H9 (cell line): ENCODE measurements around the gene ADORA1. TPM values are rescaled to one million over a fixed set of nuclear protein-coding genes. Genes with fewer than 3 reads are reported as not detected.

Experiments
- DNase-seq: peaks from one replicate; pipeline ENCODE4 v3.0.0-alpha.2; 2017
- H2AFZ ChIP-seq: one replicate; pipeline ENCODE4 v1.6.1; 2013; ENCODE audit warnings: mild to moderate bottlenecking, low read length, control low read depth, moderate library complexity
- H2AK5ac ChIP-seq: 2 replicates; pipeline ENCODE4 v1.6.1; 2013; ENCODE audit warnings: low read length, control low read depth, mixed read lengths; ENCODE audit not compliant: insufficient read length
- H2BK120ac ChIP-seq: one replicate; pipeline ENCODE4 v1.6.1; 2013; ENCODE audit warnings: low read depth, mild to moderate bottlenecking, low read length, control low read depth, inconsistent platforms; ENCODE audit not compliant: poor library complexity, severe bottlenecking
- H2BK12ac ChIP-seq: 2 replicates; pipeline ENCODE4 v1.6.1; 2013; ENCODE audit warnings: low read length, control low read depth, mixed read lengths, low read depth; ENCODE audit not compliant: insufficient read length
- H2BK15ac ChIP-seq: 2 replicates; pipeline ENCODE4 v1.6.1; 2013; ENCODE audit warnings: low read depth, low read length, control low read depth
- H2BK20ac ChIP-seq: one replicate; pipeline ENCODE4 v1.6.1; 2013; ENCODE audit warnings: low read depth, mild to moderate bottlenecking, low read length, control low read depth, inconsistent platforms; ENCODE audit not compliant: poor library complexity, severe bottlenecking
- H2BK5ac ChIP-seq: 2 replicates; pipeline ENCODE4 v1.6.1; 2013; ENCODE audit warnings: low read length, control low read depth, mixed read lengths; ENCODE audit not compliant: insufficient read length
- H3K14ac ChIP-seq: 2 replicates; pipeline ENCODE4 v1.6.1; 2013; ENCODE audit warnings: low read length, control low read depth; ENCODE audit not compliant: insufficient read depth
- H3K18ac ChIP-seq: 2 replicates; pipeline ENCODE4 v1.6.1; 2013; ENCODE audit warnings: low read depth, mild to moderate bottlenecking, mixed read lengths, low read length, control low read depth; ENCODE audit not compliant: insufficient read length
- H3K23ac ChIP-seq: 2 replicates; pipeline ENCODE4 v1.6.1; 2013; ENCODE audit warnings: low read length, control low read depth, mixed read lengths, low read depth; ENCODE audit not compliant: insufficient read length
- H3K23me2 ChIP-seq: 2 replicates; pipeline ENCODE4 v1.6.1; 2013; ENCODE audit warnings: low read depth, mild to moderate bottlenecking, mixed read lengths, low read length, control low read depth; ENCODE audit not compliant: insufficient read length, poor library complexity, severe bottlenecking
- H3K27ac ChIP-seq: 2 replicates; pipeline ENCODE4 v1.5.1; 2013; ENCODE audit warnings: low read length, control low read depth, mixed read lengths, low read depth; ENCODE audit not compliant: insufficient read length
- H3K27me3 ChIP-seq: 2 replicates; pipeline ENCODE4 v1.6.1; 2013; ENCODE audit warnings: low read length, control low read depth, inconsistent platforms; ENCODE audit not compliant: insufficient read depth
- H3K4ac ChIP-seq: 2 replicates; pipeline ENCODE4 v1.6.1; 2013; ENCODE audit warnings: low read depth, mild to moderate bottlenecking, control low read depth, inconsistent platforms, low read length, moderate library complexity
- H3K4me1 ChIP-seq: 2 replicates; pipeline ENCODE4 v1.6.1; 2013; ENCODE audit warnings: low read length, control low read depth, inconsistent platforms; ENCODE audit not compliant: insufficient read depth
- H3K4me2 ChIP-seq: 2 replicates; pipeline ENCODE4 v1.6.1; 2013; ENCODE audit warnings: low read length, control low read depth, mixed read lengths; ENCODE audit not compliant: insufficient read length, insufficient read depth
- H3K56ac ChIP-seq: 2 replicates; pipeline ENCODE4 v1.6.1; 2013; ENCODE audit warnings: low read depth, mild to moderate bottlenecking, mixed read lengths, low read length, control low read depth; ENCODE audit not compliant: insufficient read length
- H3K79me1 ChIP-seq: 2 replicates; pipeline ENCODE4 v1.6.1; 2013; ENCODE audit warnings: low read depth, mild to moderate bottlenecking, moderate library complexity, low read length, control low read depth, inconsistent platforms; ENCODE audit not compliant: insufficient read depth, poor library complexity, severe bottlenecking
- H3K79me2 ChIP-seq: 2 replicates; pipeline ENCODE4 v1.6.1; 2013; ENCODE audit warnings: low read length, control low read depth, inconsistent platforms; ENCODE audit not compliant: insufficient read depth
- H3K9ac ChIP-seq: 2 replicates; pipeline ENCODE4 v1.6.1; 2013; ENCODE audit warnings: low read length, control low read depth, mixed read lengths; ENCODE audit not compliant: insufficient read length; ENCODE audit errors: extremely low read depth
- H3K9me3 ChIP-seq: one replicate; pipeline ENCODE4 v1.6.1; 2013; ENCODE audit warnings: low read depth, low read length, inconsistent platforms; ENCODE audit not compliant: control insufficient read depth
- H3T11ph ChIP-seq: one replicate; pipeline ENCODE4 v1.6.1; 2013; ENCODE audit warnings: mild to moderate bottlenecking, low read length, control low read depth, inconsistent platforms
- H4K20me1 ChIP-seq: one replicate; pipeline ENCODE4 v1.6.1; 2013; ENCODE audit not compliant: control insufficient read depth, insufficient read length, insufficient read depth
- H4K5ac ChIP-seq: 2 replicates; pipeline ENCODE4 v1.6.1; 2013; ENCODE audit warnings: low read depth, mild to moderate bottlenecking, mixed read lengths, low read length, control low read depth; ENCODE audit not compliant: insufficient read length
- H4K8ac ChIP-seq: replicated peaks from 2 replicates; pipeline ENCODE4 v1.6.1; 2013; ENCODE audit warnings: low read length, control low read depth, mixed read lengths, low read depth; ENCODE audit not compliant: insufficient read length
- H4K91ac ChIP-seq: 2 replicates; pipeline ENCODE4 v1.6.1; 2013; ENCODE audit warnings: low read depth, mild to moderate bottlenecking, moderate library complexity, mixed read lengths, low read length, control low read depth; ENCODE audit not compliant: insufficient read length
- H3K27ac Mint-ChIP-seq, 3 experiments: 2 replicates in 2 of 3; 3 replicates in 1 of 3; pipeline ENCODE4 v1.8.0; 2020 to 2021; ENCODE audit warnings: mixed read lengths in 3 of 3, mild to moderate bottlenecking in 1 of 3, moderate library complexity in 1 of 3
- H3K27me3 Mint-ChIP-seq: 2 replicates; pipeline ENCODE4 v1.8.0; 2021; ENCODE audit warnings: low read depth, mild to moderate bottlenecking, moderate library complexity, mixed read lengths
- H3K36me3 Mint-ChIP-seq, 3 experiments: 2 replicates in 2 of 3; 3 replicates in 1 of 3; pipeline ENCODE4 v1.8.0; 2020 to 2021; ENCODE audit warnings: low read depth in 3 of 3, mixed read lengths in 3 of 3; ENCODE audit not compliant: insufficient read depth in 1 of 3
- H3K4me1 Mint-ChIP-seq, 2 experiments: 2 replicates each; pipeline ENCODE4 v1.8.0; 2020; ENCODE audit warnings: mixed read lengths in 2 of 2
- H3K4me3 Mint-ChIP-seq, 2 experiments: 2 replicates in 1 of 2; 3 replicates in 1 of 2; pipeline ENCODE4 v1.8.0; 2020 to 2021; ENCODE audit warnings: mild to moderate bottlenecking in 2 of 2, mixed read lengths in 2 of 2, moderate library complexity in 1 of 2
- H3K9me3 Mint-ChIP-seq, 2 experiments: 2 replicates in 1 of 2; 3 replicates in 1 of 2; pipeline ENCODE4 v1.8.0; 2020; ENCODE audit warnings: mild to moderate bottlenecking in 2 of 2, mixed read lengths in 2 of 2, moderate library complexity in 1 of 2
- CTCF ChIP-seq: fragments of 200-600 bp; sonication (generic); conservative IDR thresholded peaks from 3 replicates; pipeline ENCODE4 v1.8.0; 2021; ENCODE audit warnings: antibody characterized with exemption, mild to moderate bottlenecking
- WGBS: extraction: QIAGEN DNeasy Blood & Tissue Kit; methylation state at CpG from one replicate; pipeline ENCODE4 v1.1.7; 2013; ENCODE audit warnings: missing lambda C conversion rate, low lambda C conversion rate, mixed read lengths; ENCODE audit not compliant: insufficient read length; ENCODE audit errors: extremely low coverage; 5-methylcytosine and 5-hydroxymethylcytosine counted together
- total RNA-seq: library from RNA; stranded (reverse); gene quantifications from 2 replicates; pipeline ENCODE4 v1.2.1, GENCODE V29; 2021

ADORA1 gene
- total RNA-seq, 1 experiment from 2014 or later, result 1.3 TPM

GRCh38 chr1:203138066-203138465, 10.5 kb downstream of the ADORA1 start:
- Histone ChIP-seq H4K20me1 (no peaks in the 10 kb centered on the region), H3K79me1 (no peaks in the 10 kb centered on the region), H3K18ac (no peak overlapping the region), H4K5ac (no peak overlapping the region), H3T11ph (no peak overlapping the region), H2BK20ac (no peak overlapping the region), H2BK5ac (no peak overlapping the region), H3K56ac (no peak overlapping the region), H2AK5ac (no peak overlapping the region), H3K4me1 (0 out of 2 replicates have a peak, but pooled peaks cover 4% of the 10 kb centered on the region), H3K27me3 (no peaks in the 10 kb centered on the region), H3K14ac (no peak overlapping the region), H3K27ac (no peak overlapping the region), H4K8ac (no peak overlapping the region), H2BK12ac (no peak overlapping the region), H2AFZ (no peak overlapping the region), H3K79me2 (no peaks in the 10 kb centered on the region), H3K4me2 (no peak overlapping the region), H3K23ac (no peak overlapping the region), H3K4ac (no peak overlapping the region), H3K9me3 (no peaks in the 10 kb centered on the region), H4K91ac (no peak overlapping the region), H2BK15ac (no peak overlapping the region), H3K9ac (no peak overlapping the region), H3K23me2 (no peaks in the 10 kb centered on the region), H2BK120ac (no peak overlapping the region)
- Mint-ChIP-seq H3K4me3 (no peak overlapping the region), H3K36me3 (peaks cover 0 to 4% (median 0%) of the 10 kb centered on the region in 3 experiments; a peak in 1 of 7 replicates), H3K9me3 (peaks cover 2 to 4% of the 10 kb centered on the region in 2 experiments; a peak in 2 of 5 replicates), H3K27me3 (no peaks in the 10 kb centered on the region; the same call in 1 of the 2 replicates), H3K27ac (no peak overlapping the region), H3K4me1 (peaks cover 16 to 23% of the 10 kb centered on the region in 2 experiments)
- WGBS, result no CpG with 5 or more reads among the region's 3 CpGs
- no peak for TF ChIP-seq CTCF
- no peak for DNase-seq
